ENCODE measurements around the gene SRGAP1.

DNA sequence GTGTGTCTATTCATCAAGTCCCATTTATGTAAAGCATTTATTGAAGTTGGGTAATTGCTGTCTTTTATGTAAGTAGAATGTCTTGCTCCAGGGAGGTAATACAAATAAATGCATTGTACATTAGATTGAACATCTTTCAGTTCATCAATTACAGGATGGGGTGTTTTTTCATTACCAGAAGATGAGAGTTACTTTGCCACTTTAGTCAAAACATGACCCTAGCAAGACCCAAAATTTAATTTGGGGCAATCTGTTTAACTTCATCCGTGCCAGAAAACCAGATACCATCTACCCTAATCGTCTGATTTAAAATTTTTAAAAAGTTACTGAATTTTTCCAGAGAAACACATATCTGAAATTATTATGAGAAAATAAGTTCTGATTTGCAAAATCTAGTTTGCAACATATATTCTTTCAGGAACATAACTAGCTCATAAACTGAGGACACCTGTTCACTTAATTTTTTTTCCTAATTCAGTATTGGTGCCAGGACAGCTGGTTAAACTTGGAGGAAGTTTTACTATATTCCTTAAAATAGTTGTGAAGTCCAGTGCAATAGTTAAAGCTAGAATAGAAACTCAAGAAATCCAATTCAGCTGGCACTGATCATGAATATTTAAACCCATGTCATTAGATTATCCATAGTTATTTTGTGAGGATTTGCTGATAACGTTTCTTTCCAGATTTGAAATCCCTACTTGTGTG is 114.5 kb downstream of the SRGAP1 start:
- TF ChIP-seq, protein P1, sequence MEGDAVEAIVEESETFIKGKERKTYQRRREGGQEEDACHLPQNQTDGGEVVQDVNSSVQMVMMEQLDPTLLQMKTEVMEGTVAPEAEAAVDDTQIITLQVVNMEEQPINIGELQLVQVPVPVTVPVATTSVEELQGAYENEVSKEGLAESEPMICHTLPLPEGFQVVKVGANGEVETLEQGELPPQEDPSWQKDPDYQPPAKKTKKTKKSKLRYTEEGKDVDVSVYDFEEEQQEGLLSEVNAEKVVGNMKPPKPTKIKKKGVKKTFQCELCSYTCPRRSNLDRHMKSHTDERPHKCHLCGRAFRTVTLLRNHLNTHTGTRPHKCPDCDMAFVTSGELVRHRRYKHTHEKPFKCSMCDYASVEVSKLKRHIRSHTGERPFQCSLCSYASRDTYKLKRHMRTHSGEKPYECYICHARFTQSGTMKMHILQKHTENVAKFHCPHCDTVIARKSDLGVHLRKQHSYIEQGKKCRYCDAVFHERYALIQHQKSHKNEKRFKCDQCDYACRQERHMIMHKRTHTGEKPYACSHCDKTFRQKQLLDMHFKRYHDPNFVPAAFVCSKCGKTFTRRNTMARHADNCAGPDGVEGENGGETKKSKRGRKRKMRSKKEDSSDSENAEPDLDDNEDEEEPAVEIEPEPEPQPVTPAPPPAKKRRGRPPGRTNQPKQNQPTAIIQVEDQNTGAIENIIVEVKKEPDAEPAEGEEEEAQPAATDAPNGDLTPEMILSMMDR (IDR thresholded peaks at IDR 0.05; ENCODE audit: poor library complexity, severe bottlenecking): no peak
- TF ChIP-seq EZH2 (IDR thresholded peaks at IDR 0.05; ENCODE audit: borderline replicate concordance, insufficient read depth, low read length, poor library complexity, severe bottlenecking) (no peak), POLR2AphosphoS5 (IDR thresholded peaks at IDR 0.05) (no peak), TAF1 (IDR thresholded peaks at IDR 0.05; ENCODE audit: low read depth) (no peak)

All from neural cell (in vitro differentiated cells).